GM13976 (cell line): ENCODE data around the gene DCPS.

Experiments used
- DNase-seq: peaks from one replicate; pipeline ENCODE4 v3.0.0; 2012; ENCODE audit warnings: low spot score
- in situ Hi-C: fragments of 300-500 bp; cut with MboI; formaldehyde crosslinking; loops from one replicate; pipeline ENCODE4 v1.12.0; 2022; ENCODE audit warnings: low sequenced_read_pairs, mixed read lengths, inconsistent platforms; ENCODE audit not compliant: unreplicated experiment
- TF ChIP-seq, protein P1 (sequence below): IDR thresholded peaks from 2 replicates; pipeline ENCODE4 v1.5.1; 2012; ENCODE audit warnings: borderline replicate concordance, mild to moderate bottlenecking; ENCODE audit not compliant: insufficient read depth; ENCODE audit errors: extremely low read depth, missing control alignments, control extremely low read depth

Gene DCPS

DNA sequence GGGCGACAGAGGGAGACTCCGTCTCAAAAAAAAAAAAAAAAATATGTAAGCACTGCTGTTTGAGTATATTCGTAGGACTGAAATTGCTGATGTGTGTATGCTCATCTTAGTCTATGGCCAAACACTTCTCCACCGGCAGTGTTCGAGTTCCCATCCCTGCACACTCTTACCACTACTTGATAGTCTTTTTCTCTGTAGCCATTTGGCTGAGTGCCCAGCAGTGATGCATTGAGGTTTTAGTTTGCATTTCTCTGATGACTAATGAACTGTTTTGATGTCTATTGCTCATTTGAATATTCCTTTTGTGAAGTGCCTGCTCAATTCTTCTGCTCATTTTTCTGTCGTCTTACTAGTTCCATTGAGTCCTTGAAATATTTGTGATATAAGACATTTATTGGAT lies 19.0 kb upstream of the DCPS start:
- DNase-seq: peak; percentile 73
- TF ChIP-seq, protein P1, sequence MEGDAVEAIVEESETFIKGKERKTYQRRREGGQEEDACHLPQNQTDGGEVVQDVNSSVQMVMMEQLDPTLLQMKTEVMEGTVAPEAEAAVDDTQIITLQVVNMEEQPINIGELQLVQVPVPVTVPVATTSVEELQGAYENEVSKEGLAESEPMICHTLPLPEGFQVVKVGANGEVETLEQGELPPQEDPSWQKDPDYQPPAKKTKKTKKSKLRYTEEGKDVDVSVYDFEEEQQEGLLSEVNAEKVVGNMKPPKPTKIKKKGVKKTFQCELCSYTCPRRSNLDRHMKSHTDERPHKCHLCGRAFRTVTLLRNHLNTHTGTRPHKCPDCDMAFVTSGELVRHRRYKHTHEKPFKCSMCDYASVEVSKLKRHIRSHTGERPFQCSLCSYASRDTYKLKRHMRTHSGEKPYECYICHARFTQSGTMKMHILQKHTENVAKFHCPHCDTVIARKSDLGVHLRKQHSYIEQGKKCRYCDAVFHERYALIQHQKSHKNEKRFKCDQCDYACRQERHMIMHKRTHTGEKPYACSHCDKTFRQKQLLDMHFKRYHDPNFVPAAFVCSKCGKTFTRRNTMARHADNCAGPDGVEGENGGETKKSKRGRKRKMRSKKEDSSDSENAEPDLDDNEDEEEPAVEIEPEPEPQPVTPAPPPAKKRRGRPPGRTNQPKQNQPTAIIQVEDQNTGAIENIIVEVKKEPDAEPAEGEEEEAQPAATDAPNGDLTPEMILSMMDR: no peak
- in situ Hi-C loops: no loop called here

DNA sequence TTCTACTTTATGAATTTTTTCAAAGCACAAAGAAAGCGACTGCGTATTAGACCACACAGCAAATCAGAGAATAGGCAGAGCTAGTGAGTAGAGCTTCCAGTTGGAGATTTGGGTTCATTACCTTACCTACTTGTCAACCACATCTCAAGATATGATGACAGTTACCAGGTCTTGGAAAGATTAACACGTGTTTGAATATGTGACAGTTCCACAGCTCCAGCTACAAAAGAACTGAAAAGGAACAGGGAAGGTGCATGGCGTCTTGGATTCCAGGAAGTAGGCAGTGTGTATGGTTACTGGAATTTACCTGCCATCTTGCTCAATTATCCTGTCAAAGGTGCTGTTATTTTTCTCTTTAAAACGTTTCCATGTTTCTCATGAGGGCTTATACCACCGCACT lies 15.6 kb upstream of the DCPS start:
- TF ChIP-seq, protein P1: no peak
- no peak for DNase-seq
- in situ Hi-C loops: no loop called here

DNA sequence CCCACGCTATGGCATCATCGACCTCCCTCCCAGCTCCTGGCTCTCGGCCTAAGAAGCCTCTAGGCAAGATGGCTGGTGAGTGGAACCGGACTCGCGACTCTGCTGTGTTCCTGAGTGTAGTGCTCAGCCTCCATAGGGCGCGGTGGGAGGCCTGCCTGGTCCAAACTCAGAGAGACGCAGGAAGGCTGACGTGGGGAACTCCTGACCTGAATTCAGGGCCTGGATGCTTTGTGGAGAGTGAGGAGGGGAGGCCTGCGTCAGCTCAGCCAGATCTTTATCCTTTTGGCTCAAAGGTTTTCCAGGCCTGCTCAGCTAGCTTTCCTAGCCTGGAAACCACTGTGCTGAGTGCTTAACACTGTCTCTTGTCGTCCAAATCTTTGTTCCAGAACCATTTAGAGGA lies 13.0 kb upstream of the DCPS start:
- in situ Hi-C loops: no loop called here
- DNase-seq: no peak
- TF ChIP-seq, protein P1: no peak

DNA sequence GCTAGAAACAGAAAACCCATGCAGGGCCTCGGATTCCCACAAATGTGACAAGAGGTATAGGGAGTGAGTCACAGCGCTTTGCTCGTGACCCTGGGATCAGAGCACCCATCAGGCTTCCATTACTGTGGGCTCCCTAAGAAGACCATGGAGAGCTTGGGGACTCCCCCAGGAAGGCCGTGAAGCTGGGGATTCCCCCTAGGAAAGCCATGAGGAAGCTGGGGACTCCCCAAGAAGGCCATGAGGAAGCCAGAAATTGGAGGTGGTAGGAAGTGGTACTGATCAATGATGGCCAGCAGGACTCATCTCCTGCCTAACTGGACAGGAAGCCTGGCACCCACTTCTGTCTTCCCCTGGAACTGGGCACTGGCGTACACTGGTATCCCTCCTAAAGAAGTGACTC lies 10.1 kb upstream of the DCPS start:
- TF ChIP-seq, protein P1: no peak
- in situ Hi-C loops: no loop called here
- DNase-seq: no peak

DNA sequence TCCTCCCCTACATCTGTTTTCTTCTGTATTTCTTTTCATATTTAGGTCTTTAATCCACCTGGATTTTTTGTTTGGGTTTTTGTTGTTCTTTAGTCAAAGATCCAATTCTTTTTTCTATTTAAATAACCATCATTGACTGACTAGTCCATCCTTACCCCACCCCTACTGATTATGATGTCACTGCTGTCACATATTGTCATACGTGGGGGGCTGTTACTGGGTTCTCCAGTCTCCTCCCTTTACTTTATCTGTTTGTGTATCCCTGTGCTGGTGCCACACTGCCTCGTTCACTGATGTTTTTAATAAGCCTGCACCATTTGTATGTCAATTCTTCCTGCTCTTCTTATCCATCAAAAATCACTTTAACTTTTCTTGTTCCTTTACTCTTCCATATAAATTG lies 6.9 kb upstream of the DCPS start:
- TF ChIP-seq, protein P1: no peak
- DNase-seq: no peak
- in situ Hi-C loops: no loop called here

DNA sequence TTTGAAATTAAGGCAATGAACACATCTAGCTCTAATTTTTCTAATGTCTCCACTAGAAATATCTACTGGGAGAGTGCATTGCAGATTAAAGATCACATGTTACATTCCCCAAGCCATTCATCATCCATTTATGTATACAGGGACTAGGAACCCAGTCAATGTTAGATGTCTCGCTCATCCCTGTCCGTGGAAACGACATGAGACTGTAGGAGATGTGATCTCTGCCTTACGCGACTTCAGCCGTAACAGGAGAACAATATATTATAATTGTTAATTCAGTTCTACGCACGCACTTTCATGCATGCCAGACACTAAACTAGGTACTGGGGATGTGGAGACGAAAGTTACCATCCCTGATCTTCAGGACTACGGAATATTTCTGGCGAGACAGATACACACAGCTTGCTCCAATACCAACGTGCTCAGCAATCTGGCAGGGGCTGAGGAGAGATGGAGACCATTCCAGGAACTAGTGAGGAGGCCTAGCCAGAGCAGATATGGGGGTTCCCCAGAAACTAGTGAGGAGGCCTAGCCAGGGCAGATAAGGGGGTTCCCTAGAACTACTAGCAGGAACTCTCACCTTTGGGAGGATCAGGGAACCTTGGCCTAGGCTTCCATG lies 706 bp downstream of the DCPS start:
- in situ Hi-C loops: no loop called here
- peak; percentile 54 for DNase-seq
- TF ChIP-seq, protein P1: no peak
